ENCODE data around the gene CACNA1C.

The CACNA1C gene

DNA sequence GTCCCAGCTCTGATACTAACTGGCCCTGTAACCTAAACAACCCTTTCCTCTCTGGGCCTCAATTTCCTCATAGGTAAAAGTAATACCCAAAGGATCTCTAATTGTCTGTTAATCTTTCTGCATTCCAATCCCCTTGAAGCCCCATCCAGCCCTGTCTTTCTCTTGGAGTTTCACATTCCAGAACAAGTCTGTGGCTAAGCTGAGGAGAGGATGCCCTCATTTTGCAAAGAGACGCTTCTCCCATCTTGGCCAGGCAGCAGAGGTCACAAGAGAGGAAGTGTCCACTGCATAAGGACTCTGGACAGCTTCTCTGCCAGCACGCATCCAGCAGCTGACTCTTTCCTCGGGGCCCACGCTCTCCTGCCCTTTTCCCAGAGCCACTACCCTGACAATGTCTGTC is 478.6 kb downstream of the CACNA1C start:
- no peak for DNase-seq (ENCODE audit: low read depth)
- TF ChIP-seq, protein P1, sequence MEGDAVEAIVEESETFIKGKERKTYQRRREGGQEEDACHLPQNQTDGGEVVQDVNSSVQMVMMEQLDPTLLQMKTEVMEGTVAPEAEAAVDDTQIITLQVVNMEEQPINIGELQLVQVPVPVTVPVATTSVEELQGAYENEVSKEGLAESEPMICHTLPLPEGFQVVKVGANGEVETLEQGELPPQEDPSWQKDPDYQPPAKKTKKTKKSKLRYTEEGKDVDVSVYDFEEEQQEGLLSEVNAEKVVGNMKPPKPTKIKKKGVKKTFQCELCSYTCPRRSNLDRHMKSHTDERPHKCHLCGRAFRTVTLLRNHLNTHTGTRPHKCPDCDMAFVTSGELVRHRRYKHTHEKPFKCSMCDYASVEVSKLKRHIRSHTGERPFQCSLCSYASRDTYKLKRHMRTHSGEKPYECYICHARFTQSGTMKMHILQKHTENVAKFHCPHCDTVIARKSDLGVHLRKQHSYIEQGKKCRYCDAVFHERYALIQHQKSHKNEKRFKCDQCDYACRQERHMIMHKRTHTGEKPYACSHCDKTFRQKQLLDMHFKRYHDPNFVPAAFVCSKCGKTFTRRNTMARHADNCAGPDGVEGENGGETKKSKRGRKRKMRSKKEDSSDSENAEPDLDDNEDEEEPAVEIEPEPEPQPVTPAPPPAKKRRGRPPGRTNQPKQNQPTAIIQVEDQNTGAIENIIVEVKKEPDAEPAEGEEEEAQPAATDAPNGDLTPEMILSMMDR (IDR thresholded peaks at IDR 0.05; ENCODE audit: low read depth, low read length, missing control alignments) = no peak
- no peak overlapping the region for H3K4me3 ChIP-seq (ENCODE audit: low read depth, low read length)
- in situ Hi-C loops (cut with HindIII; ENCODE audit: low sequenced_read_pairs) = no loop called here

DNA sequence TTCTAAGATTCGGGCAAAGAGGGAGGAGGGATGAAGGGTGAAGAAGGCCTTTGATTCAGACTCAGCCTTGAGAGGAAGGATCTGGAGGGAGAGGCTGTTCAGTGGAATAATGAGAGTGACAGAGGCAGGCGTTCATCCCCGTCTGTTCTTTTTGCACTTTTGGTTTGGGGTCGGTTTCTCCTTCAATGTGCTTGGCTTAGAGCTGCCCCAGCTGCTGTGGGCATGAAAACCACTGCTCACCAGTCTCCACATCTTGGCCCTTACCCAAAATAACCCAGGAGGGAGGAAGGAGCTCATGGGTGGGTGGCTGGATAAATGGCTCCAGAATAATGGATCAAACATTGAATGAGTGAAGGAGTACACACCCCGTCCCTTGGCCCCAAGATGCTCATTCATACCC is 480.2 kb downstream of the CACNA1C start:
- H3K4me3 ChIP-seq (ENCODE audit: low read depth, low read length) = no peak overlapping the region
- TF ChIP-seq, protein P1 (IDR thresholded peaks at IDR 0.05; ENCODE audit: low read depth, low read length, missing control alignments) = no peak
- in situ Hi-C loops (cut with HindIII; ENCODE audit: low sequenced_read_pairs) = no loop called here
- DNase-seq (ENCODE audit: low read depth) = no peak

DNA sequence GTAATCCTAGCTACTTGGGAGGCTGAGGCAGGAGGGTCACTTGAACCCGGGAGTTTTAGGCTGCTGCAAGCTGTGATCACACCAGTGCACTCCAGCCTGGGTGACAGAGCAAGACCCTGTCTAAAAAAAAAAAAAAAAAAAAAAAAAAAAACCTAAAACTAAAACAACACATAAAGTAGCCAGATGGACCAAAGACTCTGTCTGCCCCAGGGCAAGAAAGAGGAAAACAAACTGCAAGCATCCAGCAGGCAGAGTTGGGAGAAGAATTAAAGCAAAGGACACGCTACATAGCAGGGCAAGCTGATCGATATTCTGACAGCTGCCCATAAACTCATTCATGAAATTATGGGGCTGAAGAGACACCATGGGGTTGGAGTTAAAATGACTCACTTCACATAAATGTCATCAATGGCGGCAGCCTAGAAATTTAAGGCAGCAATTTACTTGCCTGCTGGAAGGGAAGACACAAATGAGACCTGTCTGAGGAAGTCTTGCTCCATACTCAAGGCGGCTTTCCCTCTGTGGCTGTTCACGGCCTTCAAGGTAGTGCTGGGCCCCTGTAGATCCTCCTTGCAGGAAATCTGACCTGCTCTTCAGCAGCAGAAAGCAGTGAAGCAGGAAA is 482.9 kb downstream of the CACNA1C start:
- in situ Hi-C loops (cut with HindIII; ENCODE audit: low sequenced_read_pairs) = no loop called here
- TF ChIP-seq, protein P1 (IDR thresholded peaks at IDR 0.05; ENCODE audit: low read depth, low read length, missing control alignments) = no peak
- DNase-seq (ENCODE audit: low read depth) = no peak
- no peak overlapping the region for H3K4me3 ChIP-seq (ENCODE audit: low read depth, low read length)

DNA sequence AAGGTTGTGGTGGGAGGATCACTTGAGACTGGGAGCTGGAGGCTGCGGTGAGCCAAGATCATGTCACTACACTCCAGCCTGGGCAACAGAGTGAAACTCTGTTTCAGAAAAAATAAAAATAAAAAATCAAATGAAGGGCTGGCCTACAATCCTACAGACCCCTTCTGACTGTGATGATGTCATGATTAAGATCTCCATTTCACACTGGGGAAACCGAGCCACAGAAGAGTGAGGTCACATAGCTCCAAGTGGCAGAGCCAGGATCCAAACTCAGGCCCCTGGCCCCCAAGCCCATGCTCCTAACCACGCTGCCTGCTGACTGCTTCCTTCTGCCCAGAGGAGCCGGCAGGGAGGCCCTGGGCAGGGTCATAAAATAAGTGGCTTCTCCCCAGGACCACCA is 483.9 kb downstream of the CACNA1C start:
- TF ChIP-seq, protein P1 (IDR thresholded peaks at IDR 0.05; ENCODE audit: low read depth, low read length, missing control alignments) = no peak
- in situ Hi-C loops (cut with HindIII; ENCODE audit: low sequenced_read_pairs) = no loop called here
- no peak for DNase-seq (ENCODE audit: low read depth)
- no peak overlapping the region for H3K4me3 ChIP-seq (ENCODE audit: low read depth, low read length)

DNA sequence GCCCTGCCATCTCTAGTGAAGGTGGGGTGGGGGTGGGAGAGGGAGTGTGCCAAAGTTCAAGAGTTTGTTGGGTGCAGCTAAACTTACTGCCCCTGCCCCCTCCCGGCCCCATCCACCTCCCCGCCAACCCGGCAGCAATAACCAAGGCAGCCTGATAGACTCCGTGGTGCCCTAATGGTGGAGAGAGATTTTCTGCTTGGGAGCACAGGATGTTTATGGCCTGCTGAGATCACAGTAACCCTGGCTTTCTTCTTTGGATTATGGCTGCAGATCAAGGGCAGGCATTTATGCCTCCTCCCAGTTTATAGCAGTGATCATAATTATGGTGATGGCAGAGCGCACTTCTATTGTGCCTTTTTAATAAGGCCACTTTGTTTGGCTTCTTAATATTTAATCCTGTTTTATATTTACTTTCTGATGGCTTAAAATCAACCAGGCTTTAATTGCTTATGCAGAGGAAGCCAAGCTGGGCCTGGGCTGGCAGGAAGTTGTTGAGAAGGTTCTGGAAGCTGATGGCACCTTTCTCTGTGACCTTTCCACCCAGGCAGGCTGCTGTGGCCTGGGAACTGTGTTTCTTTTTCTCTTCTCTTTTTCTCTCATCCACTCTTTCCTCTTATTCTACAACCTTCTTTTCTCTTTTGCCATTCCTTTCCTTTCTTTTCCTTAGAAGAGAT is 485.2 kb downstream of the CACNA1C start:
- in situ Hi-C loops (cut with HindIII; ENCODE audit: low sequenced_read_pairs) = no loop called here
- TF ChIP-seq, protein P1 (IDR thresholded peaks at IDR 0.05; ENCODE audit: low read depth, low read length, missing control alignments) = no peak
- no peak for DNase-seq (ENCODE audit: low read depth)
- H3K4me3 ChIP-seq (ENCODE audit: low read depth, low read length) = no peak overlapping the region

DNA sequence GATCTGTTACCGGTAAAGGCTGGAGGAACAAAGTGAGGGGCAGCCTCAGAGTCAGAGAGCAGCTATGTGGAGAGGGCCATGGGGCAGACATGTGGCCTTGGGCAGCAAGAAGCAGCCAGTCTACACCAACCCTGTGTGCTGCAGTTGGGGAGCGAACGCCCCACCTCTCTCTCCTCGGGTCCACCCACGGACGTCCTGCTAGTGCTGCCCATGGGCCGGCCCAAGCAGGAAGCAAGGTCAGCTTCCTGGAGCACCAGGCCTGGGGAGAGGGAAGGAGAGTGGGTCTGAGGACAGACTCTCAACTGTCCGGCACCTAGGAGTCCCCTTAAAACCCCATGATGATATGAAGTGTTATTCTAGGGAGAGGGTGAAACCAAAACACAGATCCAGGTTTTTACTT is 487.2 kb downstream of the CACNA1C start:
- TF ChIP-seq, protein P1 (IDR thresholded peaks at IDR 0.05; ENCODE audit: low read depth, low read length, missing control alignments) = no peak
- in situ Hi-C loops (cut with HindIII; ENCODE audit: low sequenced_read_pairs) = no loop called here
- H3K4me3 ChIP-seq (ENCODE audit: low read depth, low read length) = no peak overlapping the region

More for the DNA sequence above, 487.2 kb downstream of the CACNA1C start:
- no peak for DNase-seq (ENCODE audit: low read depth)
